ENCODE results near the gene DYNLRB1.
"Not testable (repeated sequence)": the region's sequence is repeated elsewhere in the genome, so short reads cannot be mapped to it uniquely, and the experiment has no call there.

The DYNLRB1 gene

DNA sequence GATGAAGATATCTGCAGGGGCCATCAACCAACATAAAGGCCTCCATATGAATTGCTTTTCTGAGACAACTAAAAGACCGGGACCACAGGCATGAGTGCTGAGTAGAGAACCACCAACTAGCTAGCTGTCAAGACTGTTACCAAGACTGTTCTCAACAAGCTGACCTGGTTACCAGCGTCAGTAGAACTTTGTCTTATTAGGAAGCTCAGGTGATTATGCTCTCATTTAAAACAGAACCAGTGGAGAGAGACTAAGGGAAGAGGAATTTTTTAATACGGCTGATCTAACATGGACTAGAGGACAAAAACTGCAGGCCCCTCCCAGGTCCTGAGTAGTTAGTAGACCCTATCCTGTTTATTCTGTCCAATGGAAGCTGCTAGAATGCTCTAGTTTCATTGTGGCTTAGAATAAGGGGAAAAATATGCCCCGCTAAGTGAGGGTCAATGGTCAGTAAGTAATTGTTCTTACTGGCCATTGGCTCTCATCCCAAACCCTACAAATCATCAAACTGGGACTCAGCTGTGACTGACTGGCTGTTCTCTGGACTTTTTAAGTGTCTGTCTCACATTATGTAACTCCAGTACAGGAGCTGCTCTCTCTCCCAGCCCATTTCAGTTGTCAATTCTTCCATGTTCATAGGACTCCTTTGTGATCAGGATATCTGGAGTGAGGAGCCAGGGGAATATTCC is 3.8 kb upstream of the DYNLRB1 start:
- DNase-seq: no peak

DNA sequence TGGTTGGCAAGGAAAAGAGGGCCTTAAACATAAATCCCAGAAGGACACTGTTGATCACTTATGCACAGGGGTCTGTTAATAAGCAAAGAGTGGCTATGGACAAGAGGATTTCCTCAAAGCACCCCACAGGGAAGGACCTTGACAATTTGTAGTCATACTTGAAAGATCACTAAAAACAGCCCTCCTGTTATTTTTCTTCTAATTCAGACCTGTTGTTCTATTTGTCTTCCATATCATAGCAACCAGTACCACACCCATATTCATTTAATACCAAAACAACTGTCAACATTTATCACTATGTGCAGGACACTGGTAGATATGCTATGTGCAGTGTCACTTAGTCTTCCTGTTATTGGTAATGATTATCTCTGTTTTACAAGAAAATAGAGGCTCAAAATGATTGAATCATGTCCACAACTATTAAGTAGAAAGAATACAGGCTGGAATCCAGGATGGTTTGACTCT is 3.2 kb upstream of the DYNLRB1 start:
- no peak for DNase-seq

DNA sequence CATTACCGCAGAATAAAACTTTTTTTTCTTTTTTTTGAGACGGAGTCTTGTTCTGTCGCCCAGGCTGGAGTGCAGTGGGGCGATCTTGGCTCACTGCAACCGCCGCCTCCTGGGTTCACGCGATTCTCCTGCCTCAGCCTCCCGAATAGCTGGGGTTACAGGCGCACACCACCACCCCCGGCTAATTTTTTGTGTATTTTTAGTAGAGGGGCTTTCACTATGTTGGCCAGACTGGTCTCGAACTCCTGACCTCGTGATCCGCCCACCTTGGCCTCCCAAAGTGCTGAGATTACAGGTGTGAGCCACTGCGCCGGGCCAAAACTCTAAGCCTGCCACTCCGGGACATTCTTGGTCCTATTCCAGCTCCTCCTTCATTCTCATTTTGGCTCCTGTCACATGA is 2.2 kb upstream of the DYNLRB1 start:
- not testable (repeated sequence) for DNase-seq

DNA sequence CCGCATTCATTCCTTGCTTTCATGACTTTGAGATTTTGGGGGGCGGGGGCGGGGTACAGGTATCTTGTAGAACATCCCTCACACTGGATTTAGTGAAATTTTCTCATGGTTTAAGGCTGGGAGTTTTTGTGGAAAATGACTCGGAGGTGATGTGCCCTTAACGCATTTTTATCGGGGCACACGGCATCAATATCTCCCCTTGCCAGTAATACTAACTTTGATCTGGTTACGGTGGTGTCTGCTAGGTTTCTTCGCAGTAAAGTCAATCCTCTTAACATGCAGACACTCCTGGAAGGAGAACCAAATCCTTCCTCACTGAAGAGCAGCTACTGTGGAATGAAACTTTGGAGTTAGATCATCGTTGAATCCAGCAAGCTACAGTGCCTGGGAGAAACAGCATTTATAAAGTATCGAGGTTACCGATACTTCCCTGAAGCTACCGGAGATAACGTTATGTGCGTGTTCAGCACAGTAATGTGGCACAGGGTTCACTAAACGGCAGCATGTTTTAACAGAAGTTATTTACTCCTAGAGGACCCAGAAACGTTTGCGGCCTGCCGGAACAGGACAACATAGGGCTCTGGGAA is 1.2 kb upstream of the DYNLRB1 start:
- DNase-seq: no peak

DNA sequence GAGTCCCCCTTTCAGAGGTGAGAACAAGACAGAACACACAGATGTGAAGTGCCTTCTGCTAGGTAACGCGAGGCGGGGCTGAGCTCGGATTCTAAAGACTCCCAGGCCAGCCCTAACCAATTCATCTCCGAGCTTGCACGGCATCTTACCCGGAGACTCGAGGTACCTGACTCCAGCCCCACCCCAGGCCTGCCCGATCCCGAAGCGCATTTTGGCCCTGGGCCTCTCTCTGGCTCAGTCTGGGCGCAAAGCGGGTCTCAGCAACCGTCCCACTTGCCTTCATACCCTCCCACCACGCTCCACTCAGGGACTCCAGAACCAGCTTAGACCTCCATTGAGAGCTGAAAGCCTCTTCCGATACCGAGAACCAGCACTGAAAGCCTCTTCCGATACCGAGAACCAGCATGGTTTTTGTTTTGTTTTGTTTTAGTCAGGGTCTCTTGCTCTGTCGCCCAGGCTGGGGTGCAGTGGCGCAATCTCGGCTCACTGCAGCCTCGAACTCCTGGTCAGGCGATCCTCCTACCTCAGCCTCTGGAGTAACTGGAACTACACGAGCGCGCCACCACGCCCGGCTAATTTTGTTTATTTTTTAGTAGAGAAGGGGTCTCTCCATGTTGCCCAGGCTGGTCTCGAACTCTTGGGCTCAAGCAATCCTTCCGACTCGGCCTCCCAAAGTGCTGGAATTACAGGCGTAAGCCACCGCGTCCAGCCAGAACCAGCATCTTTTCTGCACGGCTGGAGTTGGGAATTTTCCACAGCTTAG is 557 bp upstream of the DYNLRB1 start:
- peak; percentile 69 for DNase-seq

DNA sequence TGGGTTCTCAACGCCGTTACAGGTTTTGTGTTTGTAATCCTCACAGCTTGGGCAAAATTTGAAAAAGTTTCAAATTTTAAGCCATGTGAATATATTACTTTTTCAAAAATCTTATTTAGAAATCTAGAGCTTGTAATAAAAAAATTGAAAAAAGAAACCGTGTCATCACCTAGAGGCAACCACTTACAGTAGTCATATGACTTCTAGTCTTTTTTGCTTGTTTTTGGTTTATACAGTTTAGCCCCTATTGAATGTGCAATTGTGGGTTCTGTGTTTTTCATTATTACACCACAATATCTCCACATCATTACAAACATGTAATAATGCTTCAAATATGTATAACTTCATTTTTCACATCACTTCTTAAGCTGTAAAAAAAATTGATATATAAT is 888 bp downstream of the DYNLRB1 start:
- DNase-seq: no peak

DNA sequence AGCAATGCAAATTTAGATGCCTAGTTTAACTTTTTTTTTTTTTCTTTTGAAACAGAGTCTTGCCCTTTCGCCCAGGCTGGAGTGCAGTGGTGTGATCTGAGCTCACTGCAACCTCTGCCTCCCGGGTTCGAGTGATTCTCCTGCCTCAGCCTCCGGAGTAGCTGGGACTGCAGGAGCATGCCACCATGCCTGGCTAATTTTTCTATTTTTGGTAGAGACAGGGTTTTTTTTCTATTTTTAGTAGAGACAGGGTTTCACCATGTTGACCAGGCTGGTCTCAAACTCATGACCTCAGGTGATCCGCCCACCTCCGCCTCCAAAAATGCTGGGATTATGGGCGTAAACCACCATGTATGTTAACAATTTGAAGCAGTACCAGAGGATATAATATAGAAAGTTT is 2.6 kb downstream of the DYNLRB1 start:
- DNase-seq: not testable (repeated sequence)

DNA sequence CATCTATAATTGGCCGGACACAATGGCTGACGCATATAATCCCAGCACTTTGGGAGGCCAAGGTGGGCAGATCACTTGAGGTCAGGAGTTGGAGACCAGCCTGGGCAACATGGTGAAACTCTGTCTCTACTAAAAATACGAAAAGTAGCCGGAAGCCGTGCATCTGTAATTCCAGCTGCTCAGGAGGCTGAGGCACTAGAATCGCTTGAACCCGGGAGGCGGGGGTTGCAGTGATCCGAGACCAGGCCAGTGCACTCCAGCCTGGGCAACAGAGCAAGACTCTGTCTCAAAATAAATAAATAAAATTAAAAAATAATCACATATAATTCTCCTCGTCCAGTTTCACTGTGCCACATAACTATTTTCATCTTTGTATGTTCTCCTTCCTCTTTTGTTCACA is 3.6 kb downstream of the DYNLRB1 start:
- DNase-seq: not testable (repeated sequence)

DNA sequence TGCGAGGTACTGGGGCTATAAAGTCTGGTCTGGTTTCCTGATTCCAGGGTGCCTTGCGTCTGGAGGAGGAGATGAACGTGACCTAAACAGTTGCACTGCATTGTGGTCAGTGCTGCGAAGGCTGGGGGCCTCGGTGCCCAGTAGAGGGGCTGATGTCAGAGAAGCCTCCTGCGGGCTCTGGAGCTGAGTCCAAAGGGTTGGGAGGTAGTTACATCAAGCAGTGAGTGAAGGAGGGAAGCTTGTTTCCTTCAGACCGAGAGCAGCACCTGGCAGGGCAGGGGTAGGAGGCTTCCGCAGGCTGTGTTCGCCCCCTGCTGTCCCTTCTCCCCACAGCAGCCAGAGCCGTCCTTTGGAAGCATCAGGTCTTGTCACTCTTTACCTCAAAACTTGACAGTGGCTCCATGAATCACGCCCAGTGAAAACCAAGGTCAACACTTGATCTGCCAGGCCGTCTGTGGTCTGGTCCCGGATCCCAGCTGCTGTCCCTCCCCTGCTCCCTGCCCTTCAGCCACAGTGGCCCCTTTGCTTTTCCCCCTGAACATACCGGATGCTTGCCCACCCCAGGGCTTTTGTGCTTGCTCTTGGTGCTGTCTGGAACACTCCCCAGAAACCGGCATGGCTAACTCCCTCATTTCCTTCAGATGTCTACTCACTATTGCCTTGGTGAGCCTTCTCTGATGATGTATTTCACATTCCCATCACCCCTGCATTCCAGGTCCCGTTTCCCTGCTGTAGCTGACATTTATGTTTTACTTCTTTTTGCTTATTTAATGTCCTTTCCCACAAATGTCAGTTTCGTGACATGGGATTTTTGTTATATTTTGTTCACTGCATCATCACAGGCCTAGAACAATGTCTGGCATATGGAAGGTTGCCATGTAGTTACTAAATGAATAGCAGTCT is 7.0 kb downstream of the DYNLRB1 start:
- peak; percentile 55 for DNase-seq

DNA sequence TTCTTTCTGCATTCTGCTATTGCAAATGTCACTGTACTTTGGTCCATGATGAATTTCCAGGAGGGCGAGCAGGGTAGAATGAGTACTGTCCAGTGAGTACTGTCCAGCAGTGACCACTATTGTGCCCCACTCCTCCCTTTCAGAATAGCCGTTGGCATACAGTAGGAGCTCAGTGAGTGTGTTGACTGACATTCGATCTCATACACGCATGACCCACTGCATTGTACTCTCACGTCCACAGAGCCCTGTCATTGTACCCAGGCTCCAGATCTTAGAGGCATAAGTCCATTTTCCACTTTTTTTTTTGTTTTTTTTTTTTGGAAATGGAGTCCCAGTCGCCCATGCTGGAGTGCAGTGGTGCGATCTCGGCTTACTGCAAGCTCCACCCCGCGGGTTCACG is 8.2 kb downstream of the DYNLRB1 start:
- no peak for DNase-seq

DNA sequence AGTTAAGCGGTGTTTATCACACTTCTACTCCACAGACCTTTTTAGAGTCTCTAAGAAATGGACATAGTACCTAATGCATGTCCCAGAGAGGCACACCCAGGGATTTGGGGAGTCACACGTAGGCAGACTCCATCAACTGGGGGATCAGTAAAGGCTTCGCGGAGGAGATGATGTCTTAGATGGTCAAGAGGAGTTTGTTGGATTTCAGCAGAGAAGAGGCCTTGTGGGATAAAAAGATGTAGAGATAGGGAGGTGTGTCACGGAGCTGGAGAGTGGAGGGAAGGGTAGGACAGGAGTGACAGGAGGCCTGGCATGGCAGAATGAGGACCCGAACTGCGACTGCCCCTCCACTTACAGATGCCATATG is 9.1 kb downstream of the DYNLRB1 start:
- DNase-seq: no peak

DNA sequence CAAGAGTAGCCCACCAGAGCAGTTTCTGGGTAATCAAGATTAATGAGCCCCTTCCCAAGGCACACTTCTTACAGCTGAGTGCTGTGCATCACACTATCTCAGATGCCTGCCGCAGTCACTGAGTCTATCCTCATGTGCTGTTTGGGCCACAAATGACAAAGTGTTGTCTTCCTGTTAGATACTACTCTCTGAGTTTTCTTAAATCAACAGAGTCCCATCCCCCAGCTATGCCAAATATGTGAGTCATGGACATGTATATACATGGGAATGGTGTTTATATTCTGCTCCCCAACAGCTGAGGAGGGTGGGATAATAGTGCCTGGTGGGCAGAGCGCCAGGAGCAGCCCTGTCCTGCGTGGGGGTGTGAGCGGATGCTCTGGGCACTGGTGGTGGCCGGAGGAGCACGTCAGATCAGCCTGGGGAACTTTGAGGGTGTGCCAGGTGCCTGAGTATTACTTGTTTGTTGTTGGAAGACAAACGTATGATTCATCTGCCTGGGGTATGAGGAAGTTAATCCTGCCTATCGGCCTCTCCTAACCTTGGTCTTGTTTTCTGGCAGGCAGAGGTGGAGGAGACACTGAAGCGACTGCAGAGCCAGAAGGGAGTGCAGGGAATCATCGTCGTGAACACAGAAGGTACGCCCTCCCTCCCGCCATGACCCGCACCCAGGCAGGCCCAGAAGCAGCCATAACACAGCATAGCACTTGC is 9.6 kb downstream of the DYNLRB1 start:
- DNase-seq: no peak

DNA sequence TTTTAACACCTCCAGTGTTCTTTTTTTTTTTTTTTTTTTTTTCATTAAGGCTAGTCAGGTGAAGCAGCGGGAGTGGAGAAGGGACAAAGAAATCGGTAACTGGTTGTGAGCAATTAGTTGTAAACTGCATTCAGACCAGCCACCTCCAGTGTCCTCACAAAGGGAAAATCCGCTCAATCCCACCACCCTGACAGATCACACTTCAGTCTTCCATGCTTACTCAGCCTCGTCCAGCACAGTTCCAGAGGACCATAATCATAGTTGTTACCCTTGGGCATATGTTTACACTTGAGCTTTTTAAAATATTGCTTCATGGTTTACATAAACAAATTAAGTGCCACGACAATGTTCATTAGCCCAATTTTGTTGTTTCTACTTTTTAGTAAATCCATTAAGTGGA is 10.2 kb downstream of the DYNLRB1 start:
- DNase-seq: no peak

DNA sequence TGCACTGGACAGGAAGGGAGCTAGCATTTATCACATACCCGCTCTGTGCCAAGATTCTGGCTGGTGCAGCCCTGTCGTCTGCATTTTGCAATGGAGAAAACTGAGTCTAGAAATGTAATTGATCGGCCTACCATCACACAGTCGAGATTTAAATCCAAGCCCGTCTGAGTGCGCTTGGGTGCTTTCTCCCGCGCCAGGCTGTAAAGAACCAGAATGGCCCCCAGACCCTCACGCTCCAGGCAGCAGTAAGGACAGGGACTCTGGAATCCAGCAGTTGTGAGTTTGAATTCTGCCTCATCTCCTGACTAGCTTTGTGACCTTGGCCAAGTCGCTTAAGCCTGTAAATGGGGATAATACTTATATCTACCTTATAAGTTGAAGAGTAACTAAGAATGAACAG is 10.8 kb downstream of the DYNLRB1 start:
- DNase-seq: no peak

DNA sequence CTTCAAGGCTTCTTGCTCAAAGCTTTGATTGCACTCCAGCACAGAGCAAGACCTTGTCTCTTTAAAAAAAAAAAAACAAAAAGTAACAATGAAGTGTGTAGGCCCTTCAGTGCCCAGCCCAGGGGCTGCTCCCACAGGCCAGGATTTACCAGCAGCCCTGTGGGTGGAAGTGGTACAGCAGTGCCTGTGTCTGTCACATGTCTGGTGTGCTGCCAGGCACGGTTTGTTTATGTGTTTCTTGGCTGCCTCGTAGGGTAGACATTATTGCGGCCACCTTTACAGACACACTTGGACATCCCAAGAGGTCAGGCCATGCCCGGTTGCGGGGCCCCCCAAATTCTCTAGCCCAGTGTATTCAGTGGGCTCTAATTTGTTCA is 12.7 kb downstream of the DYNLRB1 start:
- DNase-seq: no peak

DNA sequence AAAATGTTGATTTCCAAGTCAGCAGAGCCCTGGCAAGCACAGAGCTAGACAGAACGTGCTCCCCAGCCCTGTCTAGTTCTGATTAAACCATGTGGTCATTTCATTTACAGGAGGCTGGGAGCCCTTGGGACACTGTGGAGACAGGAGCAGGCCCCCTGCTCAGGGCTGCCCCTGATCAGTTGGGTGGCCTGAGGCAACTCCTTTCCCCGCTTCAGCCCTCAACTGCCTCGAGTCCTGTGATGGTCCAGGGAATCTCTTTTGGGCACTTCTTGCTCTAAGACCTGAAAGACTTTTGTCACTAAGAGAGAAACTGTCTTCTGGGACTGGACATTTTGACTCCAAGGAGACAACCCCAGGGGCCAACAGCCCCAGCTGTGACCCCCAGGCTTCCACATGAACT is 13.5 kb downstream of the DYNLRB1 start:
- no peak for DNase-seq

DNA sequence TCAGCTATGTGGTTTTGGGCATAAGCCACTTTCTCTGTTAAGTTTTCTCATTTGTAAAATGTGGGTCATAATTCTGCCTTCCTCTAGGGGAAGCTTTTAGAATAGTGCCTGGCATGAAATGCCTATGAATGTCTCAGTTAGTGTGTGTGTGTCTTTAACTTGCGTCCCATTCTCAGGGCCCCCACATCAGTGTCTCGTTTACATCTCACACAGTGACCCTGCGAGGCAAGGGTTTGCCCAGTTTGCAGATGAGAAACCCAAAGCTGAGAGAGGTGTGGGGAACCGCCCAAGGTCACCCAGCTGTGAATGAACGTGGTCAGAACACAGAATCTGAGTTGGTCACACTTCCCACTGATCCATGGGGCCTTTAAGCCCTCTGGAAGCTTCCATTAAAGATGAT is 14.1 kb downstream of the DYNLRB1 start:
- no peak for DNase-seq

DNA sequence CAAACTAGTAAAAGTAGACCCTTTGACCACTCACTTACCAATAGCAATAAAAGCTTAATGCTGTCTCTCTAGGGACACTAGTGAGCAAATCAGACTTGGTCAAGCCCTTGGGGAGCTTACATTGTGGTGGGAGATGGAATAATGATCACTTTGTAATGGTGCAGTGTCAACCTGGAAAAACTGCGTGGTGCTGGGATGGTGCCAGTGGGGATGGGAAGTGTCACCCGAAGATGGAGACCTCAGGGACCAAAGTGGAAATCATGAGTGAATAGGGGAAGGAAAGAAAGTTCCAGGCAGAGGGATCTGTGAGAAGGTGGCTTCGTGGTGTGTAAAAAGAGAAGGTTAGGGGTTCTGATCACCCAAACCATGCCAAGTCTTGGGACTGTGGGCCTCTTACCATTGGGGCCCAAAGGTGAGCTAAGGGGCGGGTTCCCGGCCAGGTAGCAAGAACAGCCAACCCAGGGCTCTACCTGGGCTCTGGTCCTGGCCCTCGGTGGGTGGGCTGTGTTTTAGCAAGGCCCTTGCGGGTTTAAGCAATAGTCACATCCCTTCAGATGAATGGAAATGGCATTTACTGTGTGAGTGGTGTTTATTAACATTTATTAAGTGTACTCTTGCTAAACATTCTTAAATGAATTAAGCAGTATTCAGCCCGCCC is 15.5 kb downstream of the DYNLRB1 start:
- no peak for DNase-seq

DNA sequence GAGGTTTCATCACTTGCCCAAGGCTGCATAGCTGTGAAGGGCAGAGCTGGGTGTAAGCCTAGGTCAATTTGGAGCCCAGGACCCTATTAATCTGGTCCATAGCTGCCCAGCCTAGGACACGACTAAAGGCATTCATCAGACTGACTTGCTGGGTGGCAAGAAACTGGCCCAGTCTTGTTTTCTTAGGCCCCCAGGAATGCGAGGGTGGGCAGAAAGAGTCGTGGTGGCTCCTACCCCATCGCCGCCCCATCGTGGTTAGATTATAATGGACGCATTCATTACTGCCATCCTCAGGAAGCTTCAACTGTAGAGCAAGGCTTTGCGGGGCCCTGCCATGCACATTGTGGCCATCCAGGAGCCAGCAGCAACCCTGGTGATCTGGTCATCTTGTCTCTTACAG is 16.1 kb downstream of the DYNLRB1 start:
- DNase-seq: no peak

DNA sequence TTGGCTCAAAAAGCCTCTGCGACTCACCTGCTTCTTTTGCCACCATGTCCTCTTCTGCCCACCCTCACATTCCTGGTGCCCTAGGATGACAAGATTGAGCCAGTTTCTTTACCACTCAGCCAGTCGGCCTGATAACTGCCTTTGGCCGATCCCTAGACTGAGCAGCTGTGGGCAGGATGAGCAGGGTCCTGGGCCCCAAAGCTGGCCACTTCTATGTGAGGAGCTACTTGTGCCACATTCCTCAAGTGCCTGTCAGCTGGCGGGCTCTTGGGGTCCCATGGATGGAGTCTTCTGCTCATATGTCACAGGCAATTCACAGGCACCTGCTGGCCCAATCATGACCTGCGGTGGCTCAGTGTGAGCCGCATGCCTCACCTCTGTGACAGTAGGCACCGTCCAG is 16.5 kb downstream of the DYNLRB1 start:
- no peak for DNase-seq

DNA sequence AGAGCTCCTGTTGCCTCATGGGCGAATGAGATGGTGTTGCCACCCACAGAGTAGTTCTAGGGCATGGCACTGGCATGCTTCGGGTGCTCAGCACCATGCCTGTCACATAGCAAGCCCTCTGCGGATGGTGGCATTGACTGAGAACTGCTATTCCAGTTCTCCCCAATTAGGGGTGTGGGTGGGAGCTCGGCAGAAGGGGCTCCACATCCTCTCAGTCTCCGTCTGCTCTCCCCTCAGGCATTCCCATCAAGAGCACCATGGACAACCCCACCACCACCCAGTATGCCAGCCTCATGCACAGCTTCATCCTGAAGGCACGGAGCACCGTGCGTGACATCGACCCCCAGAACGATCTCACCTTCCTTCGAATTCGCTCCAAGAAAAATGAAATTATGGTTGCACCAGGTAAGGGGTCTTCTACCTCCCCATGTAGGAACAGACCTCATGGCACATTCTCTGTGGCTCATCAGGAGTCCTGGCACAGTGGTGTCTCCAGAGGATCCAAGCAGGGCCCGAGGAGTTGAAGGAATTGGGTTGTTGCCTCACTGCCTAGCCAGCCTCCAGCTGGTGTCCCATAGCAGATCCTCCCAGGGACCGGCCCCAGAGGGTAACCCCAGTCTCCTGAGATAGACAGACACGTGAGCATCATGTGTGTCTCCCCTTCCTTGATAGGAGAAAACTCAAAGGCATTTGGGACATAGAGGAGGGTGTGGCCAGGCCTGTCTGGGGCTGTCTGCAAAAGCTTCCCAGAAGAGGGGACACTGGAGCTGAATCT is 18.4 kb downstream of the DYNLRB1 start:
- DNase-seq: no peak

Data from activated CD4-positive, alpha-beta T cell treated with anti-CD3 and anti-CD28 coated beads, Interleukin-2, amount 50 U/mL, for 1 hour (primary cell).